Mucosa of descending colon (tissue), 3 donors: ENCODE measurements around the gene ADAM22. TPM values are rescaled to one million over a fixed set of nuclear protein-coding genes. Genes with fewer than 3 reads are reported as not detected.
"Not testable (repeated sequence)": the region's sequence is repeated elsewhere in the genome, so short reads cannot be mapped to it uniquely, and the experiment has no call there.

Source experiments
- ATAC-seq: fragments of 200-7000 bp; cut with Tn5 transposase; one replicate; pipeline ENCODE4 v1.9.1; 2020; ENCODE audit warnings: mild to moderate bottlenecking, moderate library complexity
- DNase-seq, 3 donors: peaks; one replicate each; pipeline ENCODE4 v3.0.0-alpha.2; 2020
- H3K36me3 ChIP-seq: fragments of 200-600 bp; one replicate; pipeline ENCODE4 v1.8.0; 2021; ENCODE audit warnings: low read depth, mild to moderate bottlenecking
- H3K4me1 ChIP-seq: fragments of 200-600 bp; one replicate; pipeline ENCODE4 v1.8.0; 2021; ENCODE audit warnings: low read depth, mild to moderate bottlenecking
- H3K4me3 ChIP-seq: fragments of 200-600 bp; one replicate; pipeline ENCODE4 v1.8.0; 2021; ENCODE audit warnings: mild to moderate bottlenecking
- H3K9me3 ChIP-seq: fragments of 200-600 bp; one replicate; pipeline ENCODE4 v1.8.0; 2021; ENCODE audit warnings: mild to moderate bottlenecking
- intact Hi-C, 2 donors: fragments of 100-400 bp; cut with DNase I in 1 of 2; cut with micrococcal nuclease in 1 of 2; formaldehyde crosslinking; loops; one replicate each; pipeline versions ENCODE4 v1.11.0 to v1.11.1; 2022; cut with DNase I, micrococcal nuclease
- long read RNA-seq, 2 donors: library from polyadenylated mRNA; unstranded; transcript quantifications; one replicate each; pipeline ENCODE4 v2.0.0, GENCODE V29; 2019 to 2021
- total RNA-seq, 3 donors: library from RNA; stranded (reverse); fragmentation: NEBNext Ultra II Directional in 2 of 3; extraction: Animal tissue kit (Norgen Biotek cat#: 25700) in 2 of 3; gene quantifications; one replicate each; pipeline versions ENCODE4 v1.2.1 to v1.2.4, GENCODE V29; 2021 to 2023
- TF ChIP-seq, protein P1 (sequence below): fragments of 200-600 bp; IDR thresholded peaks from one replicate; pipeline ENCODE4 v1.8.0; 2022; ENCODE audit warnings: antibody characterized with exemption, mild to moderate bottlenecking
- donor health status: DM: no; HTN: no; CAD: no; lungs with moderate emphysema.
- donor health status: DM: no; HTN: no; CAD: no.
- donor health status: DM: no; HTN: yes; CAD: no.

ADAM22 gene, protein sequence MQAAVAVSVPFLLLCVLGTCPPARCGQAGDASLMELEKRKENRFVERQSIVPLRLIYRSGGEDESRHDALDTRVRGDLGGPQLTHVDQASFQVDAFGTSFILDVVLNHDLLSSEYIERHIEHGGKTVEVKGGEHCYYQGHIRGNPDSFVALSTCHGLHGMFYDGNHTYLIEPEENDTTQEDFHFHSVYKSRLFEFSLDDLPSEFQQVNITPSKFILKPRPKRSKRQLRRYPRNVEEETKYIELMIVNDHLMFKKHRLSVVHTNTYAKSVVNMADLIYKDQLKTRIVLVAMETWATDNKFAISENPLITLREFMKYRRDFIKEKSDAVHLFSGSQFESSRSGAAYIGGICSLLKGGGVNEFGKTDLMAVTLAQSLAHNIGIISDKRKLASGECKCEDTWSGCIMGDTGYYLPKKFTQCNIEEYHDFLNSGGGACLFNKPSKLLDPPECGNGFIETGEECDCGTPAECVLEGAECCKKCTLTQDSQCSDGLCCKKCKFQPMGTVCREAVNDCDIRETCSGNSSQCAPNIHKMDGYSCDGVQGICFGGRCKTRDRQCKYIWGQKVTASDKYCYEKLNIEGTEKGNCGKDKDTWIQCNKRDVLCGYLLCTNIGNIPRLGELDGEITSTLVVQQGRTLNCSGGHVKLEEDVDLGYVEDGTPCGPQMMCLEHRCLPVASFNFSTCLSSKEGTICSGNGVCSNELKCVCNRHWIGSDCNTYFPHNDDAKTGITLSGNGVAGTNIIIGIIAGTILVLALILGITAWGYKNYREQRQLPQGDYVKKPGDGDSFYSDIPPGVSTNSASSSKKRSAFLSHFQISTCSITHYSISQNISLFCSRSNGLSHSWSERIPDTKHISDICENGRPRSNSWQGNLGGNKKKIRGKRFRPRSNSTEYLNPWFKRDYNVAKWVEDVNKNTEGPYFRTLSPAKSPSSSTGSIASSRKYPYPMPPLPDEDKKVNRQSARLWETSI
- total RNA-seq = 1 to 10 TPM; 1.8 to 4.6 (median 3.7) TPM
- long read RNA-seq, donor 1, partial matches to known transcripts = 0 of 1 reads
- long read RNA-seq, donor 1, other reads (novel, unspliced or antisense) = 1 of 1 reads
- long read RNA-seq, donor 2 = 0 reads

DNA sequence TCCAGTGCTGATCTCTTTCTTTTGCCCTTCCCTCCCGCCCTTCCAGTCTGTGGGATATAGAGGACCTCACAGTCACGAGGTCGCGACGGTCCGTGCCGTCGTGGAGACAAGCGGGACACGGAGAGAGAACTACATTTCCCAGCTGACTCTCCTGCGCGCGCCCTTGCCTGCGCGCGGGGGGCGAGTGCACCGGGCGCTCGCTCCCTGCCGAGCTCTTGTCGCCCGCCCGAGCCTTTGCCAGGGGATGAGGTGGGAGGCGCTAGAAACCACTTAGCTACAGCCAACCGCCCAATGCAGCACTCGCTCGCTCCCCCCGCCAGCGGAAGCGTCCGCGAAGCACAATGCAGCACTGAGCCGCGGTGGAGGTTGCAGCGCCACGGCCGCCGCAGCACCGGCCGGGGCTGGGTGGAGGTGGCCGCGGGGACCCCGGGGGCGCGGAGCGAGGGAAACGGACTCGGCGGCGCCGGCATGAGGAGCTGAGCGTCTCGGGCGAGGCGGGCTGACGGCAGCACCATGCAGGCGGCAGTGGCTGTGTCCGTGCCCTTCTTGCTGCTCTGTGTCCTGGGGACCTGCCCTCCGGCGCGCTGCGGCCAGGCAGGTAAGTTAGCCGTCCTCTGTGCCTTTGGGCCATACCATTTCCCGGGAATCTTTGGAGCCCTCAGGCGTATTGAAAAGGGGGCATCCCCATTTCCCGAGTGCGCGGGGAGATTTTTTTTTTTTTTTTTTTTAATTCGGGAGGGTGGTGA lies at the start of gene ADAM22:
Gene ADAM22, plus strand, starts transcription at position 299 of the 746 bp plus-strand sequence. Its CDS starts 215 bp downstream, at position 514.
- ATAC-seq (peak; percentile 98), DNase-seq (peak; percentile 87 to 90 (median 88))
- peak within 1 kb of the TSS; percentile 35 for H3K4me3 ChIP-seq
- intact Hi-C loops = no loop called here
- TF ChIP-seq, protein P1, sequence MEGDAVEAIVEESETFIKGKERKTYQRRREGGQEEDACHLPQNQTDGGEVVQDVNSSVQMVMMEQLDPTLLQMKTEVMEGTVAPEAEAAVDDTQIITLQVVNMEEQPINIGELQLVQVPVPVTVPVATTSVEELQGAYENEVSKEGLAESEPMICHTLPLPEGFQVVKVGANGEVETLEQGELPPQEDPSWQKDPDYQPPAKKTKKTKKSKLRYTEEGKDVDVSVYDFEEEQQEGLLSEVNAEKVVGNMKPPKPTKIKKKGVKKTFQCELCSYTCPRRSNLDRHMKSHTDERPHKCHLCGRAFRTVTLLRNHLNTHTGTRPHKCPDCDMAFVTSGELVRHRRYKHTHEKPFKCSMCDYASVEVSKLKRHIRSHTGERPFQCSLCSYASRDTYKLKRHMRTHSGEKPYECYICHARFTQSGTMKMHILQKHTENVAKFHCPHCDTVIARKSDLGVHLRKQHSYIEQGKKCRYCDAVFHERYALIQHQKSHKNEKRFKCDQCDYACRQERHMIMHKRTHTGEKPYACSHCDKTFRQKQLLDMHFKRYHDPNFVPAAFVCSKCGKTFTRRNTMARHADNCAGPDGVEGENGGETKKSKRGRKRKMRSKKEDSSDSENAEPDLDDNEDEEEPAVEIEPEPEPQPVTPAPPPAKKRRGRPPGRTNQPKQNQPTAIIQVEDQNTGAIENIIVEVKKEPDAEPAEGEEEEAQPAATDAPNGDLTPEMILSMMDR = no peak
- no peaks in the 10 kb centered on the region for H3K9me3 ChIP-seq
- H3K36me3 ChIP-seq = no peaks in the 10 kb centered on the region
- peaks cover 9% of the 10 kb centered on the region for H3K4me1 ChIP-seq

DNA sequence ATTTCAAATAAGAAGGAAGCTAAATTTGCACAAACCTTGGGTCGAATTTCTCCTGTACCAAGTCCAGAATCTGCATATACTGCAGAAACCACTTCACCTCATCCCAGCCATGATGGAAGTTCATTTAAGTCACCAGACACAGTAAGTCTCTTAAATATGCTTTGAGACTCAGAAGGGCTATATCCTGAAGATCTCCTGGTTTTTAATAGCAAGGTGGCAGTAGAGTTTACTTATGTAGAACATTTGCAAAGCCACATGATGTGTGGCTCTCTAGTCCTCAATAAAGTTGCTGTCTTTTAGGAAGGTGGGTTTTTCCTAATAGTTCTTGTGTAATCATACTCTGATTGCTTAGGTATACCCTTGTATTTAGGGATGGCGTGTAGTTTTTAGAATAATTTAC lies 49.0 kb upstream of the ADAM22 start:
- no peak for ATAC-seq
- no peaks in the 10 kb centered on the region for H3K36me3 ChIP-seq
- H3K4me3 ChIP-seq = no peak overlapping the region
- intact Hi-C loops = loop anchor here (10.0 kb wide), 2 partner anchors 80 to 380 kb away; no protein-coding TSS in a partner anchor
- DNase-seq = no peak
- no peaks in the 10 kb centered on the region for H3K4me1 ChIP-seq
- H3K9me3 ChIP-seq = no peaks in the 10 kb centered on the region
- TF ChIP-seq, protein P1 = no peak

DNA sequence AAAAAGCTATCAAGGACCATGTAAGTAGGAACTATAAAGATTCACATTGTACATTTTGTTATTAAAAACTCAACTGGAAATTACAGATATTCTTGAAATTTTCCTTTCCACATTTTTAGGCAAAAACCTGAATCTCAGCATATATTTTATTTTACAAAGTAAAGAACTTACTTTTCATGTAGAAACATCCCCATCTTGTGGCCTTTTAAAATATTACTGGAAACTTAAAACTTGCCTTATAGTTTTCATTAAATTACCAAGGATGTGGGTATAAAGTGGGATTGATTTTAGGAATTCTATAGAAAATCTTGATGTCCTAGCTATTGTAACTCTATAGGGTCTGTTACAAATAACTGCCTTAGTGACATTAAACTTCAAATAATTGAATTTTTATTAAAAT lies 47.2 kb upstream of the ADAM22 start:
- ATAC-seq = no peak
- intact Hi-C loops = loop anchor here (10.0 kb wide), 2 partner anchors 82 to 382 kb away; no protein-coding TSS in a partner anchor
- no peak for DNase-seq
- H3K4me3 ChIP-seq = no peak overlapping the region
- no peaks in the 10 kb centered on the region for H3K4me1 ChIP-seq
- H3K9me3 ChIP-seq = no peaks in the 10 kb centered on the region
- TF ChIP-seq, protein P1 = no peak
- no peaks in the 10 kb centered on the region for H3K36me3 ChIP-seq

DNA sequence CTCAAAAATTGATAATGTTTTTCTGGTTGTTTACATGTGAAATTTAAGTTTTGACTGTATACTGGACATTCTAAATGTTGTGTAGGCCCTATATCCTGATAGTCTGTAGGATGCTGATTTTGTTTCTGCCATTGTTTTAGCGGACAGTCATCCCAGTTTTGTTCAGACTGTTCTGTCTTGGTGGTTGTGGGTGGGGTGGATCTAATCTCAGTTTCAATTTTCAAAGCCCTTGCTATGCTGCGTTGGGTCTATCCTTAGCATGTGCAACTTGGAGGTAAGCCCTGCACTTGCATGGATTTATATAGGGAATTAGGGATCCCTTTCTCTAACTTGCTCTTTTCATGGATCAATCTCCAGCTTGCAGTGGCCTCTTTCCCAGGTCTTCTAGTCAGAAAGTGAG lies 38.7 kb upstream of the ADAM22 start:
- H3K4me1 ChIP-seq = no peaks in the 10 kb centered on the region
- H3K36me3 ChIP-seq = no peaks in the 10 kb centered on the region
- TF ChIP-seq, protein P1 = no peak
- no peak for ATAC-seq
- no peak for DNase-seq
- no peak overlapping the region for H3K4me3 ChIP-seq
- intact Hi-C loops = no loop called here
- no peaks in the 10 kb centered on the region for H3K9me3 ChIP-seq

DNA sequence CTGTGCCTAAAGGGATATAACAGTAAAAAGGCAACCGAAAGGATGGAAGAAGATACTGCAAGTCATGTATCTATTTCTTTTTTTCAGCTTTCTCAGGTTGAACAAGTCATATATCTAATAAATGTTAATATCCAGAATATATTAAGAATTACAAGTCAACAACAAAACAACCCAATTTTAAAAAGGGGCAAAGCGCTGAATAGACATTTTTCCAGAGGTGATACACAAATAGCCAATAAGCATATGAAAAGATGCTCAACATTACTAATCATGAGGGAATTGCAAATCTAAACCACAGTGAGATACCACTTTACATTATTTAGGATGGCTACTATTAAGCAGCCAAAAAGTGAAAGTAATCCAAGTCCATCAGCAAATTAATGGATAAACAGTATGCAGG lies 34.8 kb upstream of the ADAM22 start:
- intact Hi-C loops = no loop called here
- TF ChIP-seq, protein P1 = no peak
- Histone ChIP-seq H3K4me3 (no peak overlapping the region), H3K4me1 (no peaks in the 10 kb centered on the region), H3K9me3 (no peaks in the 10 kb centered on the region), H3K36me3 (no peaks in the 10 kb centered on the region)
- no peak for DNase-seq
- no peak for ATAC-seq

DNA sequence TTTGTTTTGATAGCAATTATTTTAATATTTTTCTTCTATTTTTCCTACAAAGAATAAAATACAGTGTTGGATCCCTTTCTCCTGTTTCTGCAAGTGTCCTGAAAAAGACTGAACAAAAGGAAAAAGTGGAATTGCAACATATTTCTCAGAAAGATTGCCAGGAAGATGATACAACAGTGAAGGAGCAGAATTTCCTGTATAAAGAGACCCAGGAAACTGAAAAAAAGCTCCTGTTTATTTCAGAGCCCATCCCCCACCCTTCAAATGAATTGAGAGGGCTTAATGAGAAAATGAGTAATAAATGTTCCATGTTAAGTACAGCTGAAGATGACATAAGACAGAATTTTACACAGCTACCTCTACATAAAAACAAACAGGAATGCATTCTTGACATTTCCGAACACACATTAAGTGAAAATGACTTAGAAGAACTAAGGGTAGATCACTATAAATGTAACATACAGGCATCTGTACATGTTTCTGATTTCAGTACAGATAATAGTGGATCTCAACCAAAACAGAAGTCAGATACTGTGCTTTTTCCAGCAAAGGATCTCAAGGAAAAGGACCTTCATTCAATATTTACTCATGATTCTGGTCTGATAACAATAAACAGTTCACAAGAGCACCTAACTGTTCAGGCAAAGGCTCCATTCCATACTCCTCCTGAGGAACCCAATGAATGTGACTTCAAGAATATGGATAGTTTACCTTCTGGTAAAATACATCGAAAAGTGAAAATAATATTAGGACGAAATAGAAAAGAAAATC lies 26.7 kb upstream of the ADAM22 start:
- ATAC-seq, DNase-seq, H3K4me1 ChIP-seq, H3K4me3 ChIP-seq, intact Hi-C loops, H3K9me3 ChIP-seq, H3K36me3 ChIP-seq: not testable (repeated sequence)

DNA sequence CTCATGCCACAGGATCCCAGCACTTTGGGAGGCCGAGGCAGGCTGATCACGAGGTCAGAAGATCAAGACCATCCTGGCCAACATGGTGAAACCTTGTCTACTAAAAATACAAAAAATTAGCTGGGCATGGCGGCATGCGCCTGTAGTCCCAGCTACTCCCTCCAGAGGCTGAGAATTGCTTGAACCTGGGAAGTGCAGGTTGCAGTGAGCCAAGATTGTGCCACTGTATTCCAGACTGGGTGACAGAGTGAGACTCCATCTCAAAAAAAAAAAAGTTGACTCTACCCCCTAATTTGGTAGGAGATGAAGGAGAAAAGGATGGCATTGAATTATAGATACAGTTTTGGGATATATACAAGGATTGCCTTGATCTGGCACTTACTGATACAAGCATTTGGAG lies 25.2 kb upstream of the ADAM22 start:
- intact Hi-C loops, H3K9me3 ChIP-seq, H3K4me3 ChIP-seq, H3K4me1 ChIP-seq, ATAC-seq, H3K36me3 ChIP-seq, DNase-seq: not testable (repeated sequence)
